Mesenteric fat pad (tissue), 1 donor: ENCODE measurements around the gene RDH14. TPM values are rescaled to one million over a fixed set of nuclear protein-coding genes. Genes with fewer than 3 reads are reported as not detected.
A peak's percentile ranks its signal among the peaks of the same experiment; 100 is the strongest.

Experiments
- DNase-seq: peaks from one replicate; pipeline ENCODE4 v3.0.0-alpha.2; 2020; ENCODE audit warnings: low spot score
- total RNA-seq: library from RNA; stranded (reverse); fragmentation: NEBNext Ultra II Directional; extraction: Animal tissue kit (Norgen Biotek cat#: 25700); gene quantifications from one replicate; pipeline ENCODE4 v1.2.1, GENCODE V29; 2021
- donor health status: DM: yes; HTN: yes; CAD: no.

The RDH14 gene
- total RNA-seq, 1 donor from 2014 or later: 24.3 TPM

DNA sequence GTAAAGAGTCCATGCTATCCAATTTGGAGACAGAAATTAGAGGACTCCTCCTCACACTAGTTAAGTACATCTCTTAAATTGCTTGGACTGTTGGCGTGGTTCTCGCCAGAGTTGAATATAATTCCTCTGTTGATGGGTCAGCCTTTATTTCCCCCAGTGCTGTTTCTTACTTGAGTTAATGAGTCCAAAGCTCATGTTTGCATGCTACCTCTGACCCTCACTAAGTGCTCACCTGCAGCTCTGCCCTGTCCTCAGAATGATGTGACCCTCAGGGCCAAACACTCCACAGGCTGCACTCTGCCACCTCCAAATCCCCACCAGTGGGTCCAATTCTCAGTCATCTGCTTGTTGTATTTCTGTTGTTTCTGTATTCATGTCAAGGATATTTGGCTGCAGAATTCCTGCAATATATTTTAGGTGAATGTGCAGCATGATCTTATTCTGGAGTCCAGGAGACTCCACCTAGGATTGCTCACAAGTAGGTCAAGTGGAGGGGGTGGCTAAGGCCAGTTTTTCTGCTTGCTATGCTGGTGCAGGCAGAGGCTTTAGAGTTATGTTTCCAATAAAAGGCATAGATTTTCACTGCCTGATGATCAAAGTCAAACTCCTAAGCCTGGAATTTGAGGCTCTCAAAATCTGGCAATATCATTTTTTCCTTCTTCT is 37.8 kb downstream of the RDH14 start:
- DNase-seq: no peak

DNA sequence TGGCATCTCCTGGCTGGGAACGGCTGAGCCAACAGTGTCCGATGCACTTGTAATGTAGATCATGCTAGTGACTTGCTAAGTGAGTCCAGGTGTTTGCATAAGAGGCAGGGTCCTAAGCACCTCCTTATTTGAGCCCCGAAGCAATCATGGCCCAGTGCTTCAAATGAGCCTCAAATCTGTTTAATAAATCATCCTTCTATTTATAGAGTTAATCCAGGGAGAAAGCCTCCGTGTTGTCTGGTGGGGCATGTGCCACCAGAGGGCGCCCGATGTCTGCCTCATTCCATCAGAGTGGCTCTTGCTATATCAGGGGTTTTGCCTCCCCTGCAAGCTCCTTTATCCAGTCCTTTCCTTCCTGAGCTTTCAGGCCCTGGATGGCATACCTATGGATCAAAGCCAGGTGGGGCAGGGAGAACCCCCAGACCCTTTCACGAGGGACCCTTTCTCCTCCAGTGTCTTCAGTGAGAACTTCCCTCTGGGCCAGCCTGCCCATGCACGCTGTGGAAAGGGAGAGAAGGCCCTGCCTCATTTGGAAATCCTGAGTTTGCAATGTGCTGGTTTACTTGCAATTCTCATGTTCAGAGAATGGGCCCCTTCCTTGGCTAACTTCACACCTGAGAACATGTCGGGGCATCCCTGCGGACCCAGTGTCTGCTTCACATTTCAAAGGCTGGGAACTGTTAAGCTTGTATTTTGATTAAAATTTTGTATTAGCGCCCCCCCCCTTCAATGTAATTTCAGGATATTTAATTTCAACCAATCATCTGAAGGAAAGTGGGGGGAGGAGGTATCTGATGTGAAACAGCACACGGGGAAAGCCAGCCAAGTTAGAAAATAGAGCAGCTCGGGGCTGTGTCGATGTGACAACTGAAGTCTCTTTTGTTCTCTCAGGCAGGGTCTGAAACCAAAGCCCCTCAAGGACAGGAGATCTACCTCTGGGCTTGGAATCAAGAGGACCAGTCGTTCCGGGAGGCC is 39.7 kb downstream of the RDH14 start:
- DNase-seq: peak; percentile 92

DNA sequence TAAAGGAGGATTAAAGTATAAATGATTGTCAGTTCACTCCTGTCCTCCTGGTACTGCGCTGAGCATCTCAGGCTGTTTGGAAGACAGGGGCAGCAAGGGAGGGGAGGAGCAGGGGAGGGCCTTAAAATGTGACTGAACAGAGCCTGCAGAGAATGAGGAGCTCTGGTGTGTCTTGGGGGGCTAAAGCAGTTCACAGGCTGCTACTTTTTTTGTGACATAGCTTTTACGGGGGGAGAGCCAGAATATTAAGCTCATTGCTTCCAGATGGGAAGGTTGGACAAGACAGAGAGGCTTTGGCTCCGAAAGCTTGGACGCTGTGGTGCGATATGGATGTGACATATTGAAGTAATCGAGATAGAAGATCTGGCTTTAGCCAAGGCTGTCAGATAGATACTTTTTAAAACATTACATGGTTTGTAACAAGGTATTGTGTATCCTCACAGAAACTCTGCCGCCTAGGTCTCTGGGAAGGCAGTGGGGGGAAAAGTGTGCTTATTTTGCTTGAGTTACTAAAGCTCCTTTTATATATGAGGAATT is 40.5 kb downstream of the RDH14 start:
- no peak for DNase-seq

DNA sequence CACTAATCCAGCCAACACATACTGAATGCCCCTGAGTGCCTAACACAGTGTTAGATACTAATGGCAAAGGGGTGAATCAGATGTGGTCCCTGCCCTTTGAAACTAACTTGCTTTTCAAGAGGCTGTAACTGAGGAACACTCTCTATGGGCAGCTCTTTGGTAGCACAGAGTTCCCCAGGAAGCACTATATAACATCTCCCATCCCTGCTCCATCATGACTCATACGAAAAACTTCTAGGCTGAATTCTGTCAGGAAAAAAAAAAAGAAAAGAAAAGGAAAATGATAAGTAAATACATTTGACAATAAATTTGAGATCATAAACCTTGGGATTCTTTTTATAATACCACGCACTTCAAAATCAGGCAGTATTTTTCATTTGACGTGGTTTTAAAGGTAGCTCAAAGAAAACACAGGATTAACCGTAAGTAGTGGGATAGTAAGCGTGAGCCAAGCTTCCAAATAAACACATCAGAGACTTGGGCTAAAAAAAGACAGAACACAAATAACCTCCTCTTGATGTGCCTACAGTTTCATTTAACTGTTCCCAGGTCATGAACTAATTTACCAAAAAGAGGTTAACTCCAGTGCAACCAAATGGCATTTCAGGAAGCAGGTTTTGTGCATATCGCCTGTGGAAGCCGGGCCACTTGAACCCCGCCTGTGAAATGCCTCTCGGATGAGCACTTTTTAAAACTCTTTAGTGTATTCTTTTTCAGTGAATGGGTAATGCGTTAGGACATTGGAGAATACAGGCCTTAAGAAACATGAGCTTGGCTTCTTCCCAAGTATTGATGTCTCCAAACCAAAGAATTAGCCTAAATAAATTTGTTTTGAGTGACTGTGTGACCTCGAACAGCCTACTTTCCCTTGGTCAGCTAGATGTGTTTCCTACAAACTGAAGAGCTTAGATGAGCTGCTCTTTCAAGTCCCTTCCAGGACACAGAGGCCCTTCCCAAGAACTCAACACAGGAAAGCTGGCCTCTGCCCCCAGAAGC is 42.0 kb downstream of the RDH14 start:
- no peak for DNase-seq

DNA sequence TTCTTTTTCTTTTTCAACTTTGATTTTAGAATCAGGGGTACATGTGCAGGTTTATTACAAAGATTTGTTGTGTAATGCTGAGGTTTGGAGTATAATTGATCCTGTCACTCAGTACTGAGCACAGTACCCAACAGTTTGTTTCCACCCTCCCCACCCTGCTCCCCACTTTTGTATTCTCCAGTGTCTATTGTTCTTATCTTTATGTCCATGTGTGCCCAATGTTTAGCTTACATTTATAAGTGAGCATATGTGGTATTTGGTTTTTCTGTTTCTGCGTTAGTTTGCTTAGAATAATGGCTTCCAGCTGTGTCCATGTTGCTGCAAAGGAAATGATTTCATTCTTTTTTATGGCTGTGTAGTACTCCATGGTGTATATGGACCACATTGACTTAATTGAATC is 43.1 kb downstream of the RDH14 start:
- DNase-seq: no peak

DNA sequence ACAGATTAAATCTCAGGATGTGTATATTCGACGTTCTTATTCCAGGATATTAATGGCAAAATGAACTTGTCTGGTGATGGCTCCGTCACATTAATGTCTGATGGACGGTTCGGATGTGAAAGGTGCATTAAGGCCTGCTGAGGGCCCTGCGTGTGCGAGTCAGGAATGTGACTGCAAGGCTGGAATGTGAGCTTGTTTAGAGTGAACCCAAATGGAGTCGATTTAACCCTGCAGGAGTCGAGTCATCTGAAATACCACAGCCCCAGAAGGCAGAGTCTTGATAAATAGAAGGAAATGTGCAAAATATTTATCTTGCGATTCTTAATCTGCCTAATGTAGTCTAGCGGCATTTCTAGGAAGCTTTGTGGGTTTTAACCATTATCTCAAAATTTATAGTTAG is 44.3 kb downstream of the RDH14 start:
- no peak for DNase-seq

DNA sequence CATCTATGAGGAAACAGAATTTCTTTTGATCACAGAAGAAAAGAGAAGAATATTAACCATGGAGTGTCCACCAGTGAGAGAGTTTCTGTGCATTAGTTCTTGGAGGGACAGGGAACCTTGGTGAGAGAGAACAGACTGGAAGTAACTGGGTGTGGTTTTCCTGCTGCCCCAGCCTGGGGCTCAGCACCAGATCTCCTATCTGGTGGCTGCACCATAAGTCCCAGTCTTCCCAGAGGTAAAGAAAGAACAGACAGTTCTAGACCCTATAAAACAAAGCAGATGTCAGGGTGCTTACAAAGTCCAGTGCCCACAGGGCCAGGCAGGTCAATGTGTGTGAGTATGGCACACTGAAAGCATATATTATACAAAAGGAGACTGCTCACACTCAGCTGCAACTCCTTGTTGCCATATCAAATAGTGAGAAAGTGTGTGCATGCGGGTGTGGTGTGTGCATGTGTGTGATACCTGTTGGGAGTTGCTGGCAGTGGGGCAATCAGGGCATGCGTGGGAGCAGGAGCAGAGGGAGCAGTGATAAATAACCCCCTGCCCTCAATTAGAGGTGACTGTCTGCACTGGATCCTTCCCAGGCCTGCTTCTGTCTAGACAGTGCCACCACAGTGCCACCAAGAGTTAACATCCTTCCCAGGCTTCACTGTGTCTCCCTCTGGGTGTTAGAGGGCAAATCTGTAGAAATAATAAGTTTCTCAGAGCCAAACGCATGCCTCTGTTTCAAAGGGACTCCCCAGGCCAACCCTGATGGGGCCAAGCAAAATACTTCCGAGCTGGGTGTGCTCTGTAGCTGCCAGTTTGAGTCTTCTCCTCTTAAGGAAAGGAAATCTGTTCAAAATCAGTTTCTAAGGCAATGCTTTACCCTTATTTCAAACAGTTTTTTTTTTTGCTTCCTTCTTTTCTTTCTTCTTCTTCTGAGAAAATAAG is 45.7 kb downstream of the RDH14 start:
- no peak for DNase-seq

DNA sequence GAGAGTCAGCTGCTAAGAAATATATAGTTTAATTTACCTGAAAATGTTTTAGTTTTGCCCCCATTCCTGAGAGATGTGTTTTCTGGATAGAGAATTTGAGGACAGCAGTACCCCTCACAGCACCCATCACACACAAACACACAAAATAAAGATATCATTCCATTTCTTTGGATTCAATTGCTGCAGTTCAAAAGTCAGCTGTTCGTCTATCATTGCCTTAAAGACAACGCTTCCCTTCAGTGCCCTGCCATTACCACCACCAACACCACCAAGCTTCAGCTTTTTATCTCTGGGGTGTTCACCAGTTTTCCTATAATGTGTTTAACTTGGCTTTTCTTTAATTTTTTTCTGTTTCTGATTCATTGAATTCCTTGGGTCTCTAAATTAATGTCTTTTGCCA is 49.7 kb downstream of the RDH14 start:
- no peak for DNase-seq

DNA sequence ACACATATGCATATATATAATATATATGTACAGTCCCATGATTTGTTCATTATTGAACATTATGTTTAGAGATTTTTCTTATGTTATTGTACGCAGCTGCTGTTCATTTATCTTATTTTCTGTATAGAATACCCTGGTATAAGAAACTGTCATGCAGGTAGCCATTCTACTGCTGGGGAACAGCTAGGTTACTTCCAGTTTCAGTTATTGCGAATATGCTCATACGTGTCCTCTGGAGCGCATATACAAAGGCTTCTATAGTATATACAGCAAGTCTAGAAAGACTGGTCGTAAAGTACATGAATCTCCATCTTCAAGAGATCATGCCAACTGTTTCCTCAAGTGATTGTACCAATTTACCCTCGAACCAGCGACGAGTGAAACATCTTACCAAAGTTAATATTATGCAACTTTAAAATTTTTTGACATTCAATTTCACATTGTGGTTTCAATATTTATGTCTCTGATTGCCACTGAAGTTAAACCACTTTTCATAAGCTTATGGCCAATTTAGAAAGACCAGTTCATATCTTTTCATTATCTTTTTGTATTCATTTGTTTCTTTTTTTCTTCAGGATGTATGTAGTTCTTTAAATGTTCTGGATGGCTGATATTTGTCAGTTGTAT is 53.5 kb downstream of the RDH14 start:
- DNase-seq: no peak

DNA sequence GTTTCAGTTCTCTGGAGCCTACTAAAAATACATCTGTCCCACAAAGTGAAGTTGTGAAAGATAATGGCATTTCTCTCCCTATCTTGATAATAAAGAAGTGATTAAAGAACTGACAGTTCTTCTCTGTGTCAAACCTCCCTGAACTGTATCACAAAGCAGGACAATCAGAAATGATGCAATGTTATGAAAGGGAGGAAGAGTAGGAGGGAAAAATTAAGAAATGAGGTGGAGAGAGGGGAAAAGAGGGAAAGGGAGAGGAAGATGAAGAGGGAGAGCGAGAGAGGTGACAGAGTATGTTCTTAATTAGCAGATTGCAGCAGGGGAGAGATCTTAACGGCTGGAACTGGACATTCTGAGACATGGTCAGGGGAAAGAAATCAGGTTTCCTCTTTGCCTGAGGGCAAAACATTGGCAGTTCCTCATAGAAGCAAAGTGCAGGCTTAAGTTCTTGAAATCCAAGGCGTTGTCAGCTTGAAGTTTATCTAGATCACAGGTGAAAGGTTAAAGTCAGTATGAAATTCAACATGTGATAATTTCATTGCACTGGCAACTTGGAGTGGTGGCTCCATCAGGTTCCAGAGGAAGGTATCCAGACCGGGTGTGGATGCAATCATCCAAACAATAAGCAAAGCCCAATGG is 54.6 kb downstream of the RDH14 start:
- DNase-seq: no peak

Other genes starting within 250 kb of the RDH14 start
- gene NT5C1B, start 28.9 kb upstream of the RDH14 start, total RNA-seq: not detected